ENCODE data around the gene CTBP1.
"Not testable (repeated sequence)": the region's sequence is repeated elsewhere in the genome, so short reads cannot be mapped to it uniquely, and the experiment has no call there.

The CTBP1 gene

GRCh38 chr4:1237261-1237660, 11.7 kb downstream of the CTBP1 start:
- H3K9me3 ChIP-seq (ENCODE audit: control insufficient read depth, insufficient read depth, low read length); DNase-seq (ENCODE audit: low read depth, low spot score); H3K27ac ChIP-seq (ENCODE audit: low read length); H3K27me3 ChIP-seq (ENCODE audit: control insufficient read depth, insufficient read depth, low read length); H3K4me1 ChIP-seq (ENCODE audit: control insufficient read depth, insufficient read depth, low read length); H3K4me3 ChIP-seq (ENCODE audit: low read length): not testable (repeated sequence)
- WGBS (ENCODE audit: insufficient coverage, insufficient read length), result no CpG with 5 or more reads among the region's 9 CpGs
- H3K36me3 ChIP-seq (ENCODE audit: control insufficient read depth, insufficient read depth, low read length), result peaks cover 42% of the 10 kb centered on the region

GRCh38 chr4:1236836-1237235, 12.1 kb downstream of the CTBP1 start:
- peaks cover 42% of the 10 kb centered on the region for H3K36me3 ChIP-seq (ENCODE audit: control insufficient read depth, insufficient read depth, low read length)
- no CpG with 5 or more reads among the region's 13 CpGs for WGBS (ENCODE audit: insufficient coverage, insufficient read length)
- DNase-seq (ENCODE audit: low read depth, low spot score); H3K27me3 ChIP-seq (ENCODE audit: control insufficient read depth, insufficient read depth, low read length); H3K9me3 ChIP-seq (ENCODE audit: control insufficient read depth, insufficient read depth, low read length); H3K27ac ChIP-seq (ENCODE audit: low read length); H3K4me1 ChIP-seq (ENCODE audit: control insufficient read depth, insufficient read depth, low read length); H3K4me3 ChIP-seq (ENCODE audit: low read length): not testable (repeated sequence)

- WGBS (ENCODE audit: insufficient coverage, insufficient read length), result no CpG with 5 or more reads among the region's 19 CpGs
- no peaks in the 10 kb centered on the region for H3K9me3 ChIP-seq (ENCODE audit: control insufficient read depth, insufficient read depth, low read length)
- no peak overlapping the region for H3K4me3 ChIP-seq (ENCODE audit: low read length)
- H3K27ac ChIP-seq (ENCODE audit: low read length), result no peak overlapping the region
- H3K36me3 ChIP-seq (ENCODE audit: control insufficient read depth, insufficient read depth, low read length), result peaks cover 48% of the 10 kb centered on the region
- DNase-seq (ENCODE audit: low read depth, low spot score), result no peak
- H3K27me3 ChIP-seq (ENCODE audit: control insufficient read depth, insufficient read depth, low read length), result no peaks in the 10 kb centered on the region
- no peaks in the 10 kb centered on the region for H3K4me1 ChIP-seq (ENCODE audit: control insufficient read depth, insufficient read depth, low read length)
Observed at GRCh38 chr4:1236103-1236641, 12.8 kb downstream of the CTBP1 start.

- no peaks in the 10 kb centered on the region for H3K9me3 ChIP-seq (ENCODE audit: control insufficient read depth, insufficient read depth, low read length)
- no peak overlapping the region for H3K4me3 ChIP-seq (ENCODE audit: low read length)
- peaks cover 46% of the 10 kb centered on the region for H3K36me3 ChIP-seq (ENCODE audit: control insufficient read depth, insufficient read depth, low read length)
- no peaks in the 10 kb centered on the region for H3K27me3 ChIP-seq (ENCODE audit: control insufficient read depth, insufficient read depth, low read length)
- no peak overlapping the region for H3K27ac ChIP-seq (ENCODE audit: low read length)
- H3K4me1 ChIP-seq (ENCODE audit: control insufficient read depth, insufficient read depth, low read length), result no peaks in the 10 kb centered on the region
- WGBS (ENCODE audit: insufficient coverage, insufficient read length), result no CpG with 5 or more reads among the region's 35 CpGs
- no peak for DNase-seq (ENCODE audit: low read depth, low spot score)
Observed at GRCh38 chr4:1235381-1236102, 13.4 kb downstream of the CTBP1 start.

- no peak for DNase-seq (ENCODE audit: low read depth, low spot score)
Observed at GRCh38 chr4:1234811-1235292, 14.1 kb downstream of the CTBP1 start.

GRCh38 chr4:1234309-1234695, 14.6 kb downstream of the CTBP1 start:
- Histone ChIP-seq H3K4me3 (ENCODE audit: low read length) (no peak overlapping the region), H3K4me1 (ENCODE audit: control insufficient read depth, insufficient read depth, low read length) (no peaks in the 10 kb centered on the region), H3K9me3 (ENCODE audit: control insufficient read depth, insufficient read depth, low read length) (no peaks in the 10 kb centered on the region), H3K27ac (ENCODE audit: low read length) (no peak overlapping the region), H3K27me3 (ENCODE audit: control insufficient read depth, insufficient read depth, low read length) (no peaks in the 10 kb centered on the region), H3K36me3 (ENCODE audit: control insufficient read depth, insufficient read depth, low read length) (peaks cover 48% of the 10 kb centered on the region)
- WGBS (ENCODE audit: insufficient coverage, insufficient read length), result no CpG with 5 or more reads among the region's 8 CpGs
- DNase-seq (ENCODE audit: low read depth, low spot score), result no peak

More at GRCh38 chr4:1234811-1235292, 14.1 kb downstream of the CTBP1 start:
- Histone ChIP-seq H3K27me3 (ENCODE audit: control insufficient read depth, insufficient read depth, low read length) (no peaks in the 10 kb centered on the region), H3K27ac (ENCODE audit: low read length) (no peak overlapping the region), H3K4me3 (ENCODE audit: low read length) (no peak overlapping the region), H3K9me3 (ENCODE audit: control insufficient read depth, insufficient read depth, low read length) (no peaks in the 10 kb centered on the region), H3K36me3 (ENCODE audit: control insufficient read depth, insufficient read depth, low read length) (peaks cover 53% of the 10 kb centered on the region), H3K4me1 (ENCODE audit: control insufficient read depth, insufficient read depth, low read length) (no peaks in the 10 kb centered on the region)
- no CpG with 5 or more reads among the region's 24 CpGs for WGBS (ENCODE audit: insufficient coverage, insufficient read length)

GRCh38 chr4:1233641-1234308, 15.2 kb downstream of the CTBP1 start:
- no peak overlapping the region for H3K4me3 ChIP-seq (ENCODE audit: low read length)
- no peak overlapping the region for H3K27ac ChIP-seq (ENCODE audit: low read length)
- no peaks in the 10 kb centered on the region for H3K4me1 ChIP-seq (ENCODE audit: control insufficient read depth, insufficient read depth, low read length)
- WGBS (ENCODE audit: insufficient coverage, insufficient read length), result no CpG with 5 or more reads among the region's 29 CpGs
- H3K27me3 ChIP-seq (ENCODE audit: control insufficient read depth, insufficient read depth, low read length), result no peaks in the 10 kb centered on the region
- no peaks in the 10 kb centered on the region for H3K9me3 ChIP-seq (ENCODE audit: control insufficient read depth, insufficient read depth, low read length)
- H3K36me3 ChIP-seq (ENCODE audit: control insufficient read depth, insufficient read depth, low read length), result peaks cover 49% of the 10 kb centered on the region
- DNase-seq (ENCODE audit: low read depth, low spot score), result no peak

- no CpG with 5 or more reads among the region's 32 CpGs for WGBS (ENCODE audit: insufficient coverage, insufficient read length)
- H3K4me3 ChIP-seq (ENCODE audit: low read length), result no peak overlapping the region
- peaks cover 47% of the 10 kb centered on the region for H3K36me3 ChIP-seq (ENCODE audit: control insufficient read depth, insufficient read depth, low read length)
- no peaks in the 10 kb centered on the region for H3K27me3 ChIP-seq (ENCODE audit: control insufficient read depth, insufficient read depth, low read length)
- H3K4me1 ChIP-seq (ENCODE audit: control insufficient read depth, insufficient read depth, low read length), result no peaks in the 10 kb centered on the region
- DNase-seq (ENCODE audit: low read depth, low spot score), result no peak
- H3K9me3 ChIP-seq (ENCODE audit: control insufficient read depth, insufficient read depth, low read length), result no peaks in the 10 kb centered on the region
- no peak overlapping the region for H3K27ac ChIP-seq (ENCODE audit: low read length)
Observed at GRCh38 chr4:1232661-1233621, 16.0 kb downstream of the CTBP1 start.

GRCh38 chr4:1231637-1232360, 17.1 kb downstream of the CTBP1 start:
- no peak for DNase-seq (ENCODE audit: low read depth, low spot score)
- no peaks in the 10 kb centered on the region for H3K9me3 ChIP-seq (ENCODE audit: control insufficient read depth, insufficient read depth, low read length)
- WGBS (ENCODE audit: insufficient coverage, insufficient read length), result 100% methylated on average over 1 of the region's 23 CpGs
- no peaks in the 10 kb centered on the region for H3K27me3 ChIP-seq (ENCODE audit: control insufficient read depth, insufficient read depth, low read length)
- H3K4me3 ChIP-seq (ENCODE audit: low read length), result no peak overlapping the region
- no peak overlapping the region for H3K27ac ChIP-seq (ENCODE audit: low read length)
- H3K36me3 ChIP-seq (ENCODE audit: control insufficient read depth, insufficient read depth, low read length), result peaks cover 52% of the 10 kb centered on the region
- H3K4me1 ChIP-seq (ENCODE audit: control insufficient read depth, insufficient read depth, low read length), result no peaks in the 10 kb centered on the region
